BJ (cell line): ENCODE measurements around the gene MTHFD1L. TPM values are rescaled to one million over a fixed set of nuclear protein-coding genes. Genes with fewer than 3 reads are reported as not detected.

Source experiments
- CTCF ChIA-PET: fragments of 350-600 bp; formaldehyde crosslinking; extraction: SDS; loops from one replicate; lab custom pipeline; 2021; ENCODE audit warnings: antibody characterized with exemption, inconsistent platforms; lab: Yijun Ruan, JAX
- POLR2A ChIA-PET: fragments of 300-600 bp; sonication (Branson Sonifier 250); formaldehyde crosslinking; extraction: SDS; loops from one replicate; lab custom pipeline; 2021; ENCODE audit warnings: antibody characterized with exemption; lab: Charles Lee
- DNase-seq: peaks from one replicate; pipeline ENCODE4 v3.0.0-alpha.2; 2011; ENCODE audit warnings: low read depth
- H3K27me3 ChIP-seq: 2 replicates; pipeline ENCODE4 v1.6.0; 2011; ENCODE audit warnings: low read length; ENCODE audit not compliant: control insufficient read depth, insufficient read depth
- H3K36me3 ChIP-seq: 2 replicates; pipeline ENCODE4 v1.5.1; 2011; ENCODE audit warnings: low read length; ENCODE audit not compliant: control insufficient read depth, insufficient read depth
- H3K4me3 ChIP-seq: 2 replicates; pipeline ENCODE4 v1.5.1; 2011; ENCODE audit warnings: low read depth, mild to moderate bottlenecking, control low read depth, low read length
- CTCF ChIP-seq: IDR thresholded peaks from 2 replicates; pipeline ENCODE4 v1.5.1; 2011; ENCODE audit warnings: low read depth, mild to moderate bottlenecking, control low read depth, inconsistent platforms, low read length, moderate library complexity; ENCODE audit not compliant: insufficient read depth
- polyA plus RNA-seq: library from polyadenylated mRNA; depleted of rRNA; stranded (reverse); fragments of >200 nt; gene quantifications from 2 replicates; pipeline ENCODE4 v1.2.3, GENCODE V29; 2011

MTHFD1L gene
- polyA plus RNA-seq, 1 experiment, result 58.9 TPM

GRCh38 chr6:150925590-150925928 lies 60.1 kb downstream of the MTHFD1L start:
- H3K4me3 ChIP-seq, result no peak overlapping the region
- TF ChIP-seq CTCF, result no peak
- peaks cover 5% of the 10 kb centered on the region; the same call in 1 of the 2 replicates for H3K36me3 ChIP-seq
- no peaks in the 10 kb centered on the region for H3K27me3 ChIP-seq
- DNase-seq, result no peak
- ChIA-PET POLR2A (no interaction called here), CTCF (interaction anchor here (0.9 kb wide), 1 partner anchor 399 kb away, joined by 3 read pairs; no protein-coding TSS in a partner anchor)

DNA sequence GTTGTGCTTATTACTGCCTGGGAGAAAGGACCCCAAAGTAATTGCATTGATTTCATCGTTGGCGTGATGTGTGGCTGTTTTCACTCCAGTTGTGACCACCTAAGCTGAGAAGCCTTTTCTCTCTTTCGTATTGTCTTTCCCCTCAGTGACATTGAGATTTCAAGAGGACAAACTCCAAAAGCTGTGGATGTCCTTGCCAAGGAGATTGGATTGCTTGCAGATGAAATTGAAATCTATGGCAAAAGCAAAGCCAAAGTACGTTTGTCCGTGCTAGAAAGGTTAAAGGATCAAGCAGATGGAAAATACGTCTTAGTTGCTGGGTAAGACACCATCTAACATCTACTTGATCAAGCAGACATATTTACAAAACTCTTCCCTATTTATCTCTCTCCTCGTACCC lies 60.5 kb downstream of the MTHFD1L start:
- ChIA-PET POLR2A (no interaction called here), CTCF (no interaction called here)
- no peak for TF ChIP-seq CTCF
- peaks cover 5% of the 10 kb centered on the region; the same call in 1 of the 2 replicates for H3K36me3 ChIP-seq
- DNase-seq, result no peak
- H3K4me3 ChIP-seq, result no peak overlapping the region
- no peaks in the 10 kb centered on the region for H3K27me3 ChIP-seq

GRCh38 chr6:150928882-150929281 lies 63.4 kb downstream of the MTHFD1L start:
- no peaks in the 10 kb centered on the region for H3K27me3 ChIP-seq
- peaks cover 2% of the 10 kb centered on the region; the same call in 1 of the 2 replicates for H3K36me3 ChIP-seq
- peak; percentile 25; the same call in 1 of the 2 replicates for TF ChIP-seq CTCF
- DNase-seq, result no peak
- ChIA-PET POLR2A (no interaction called here), CTCF (interaction anchor here (0.9 to 1.5 kb wide), 4 partner anchors 12 to 395 kb away, joined by 3 to 4 read pairs (median 4); no protein-coding TSS in a partner anchor)
- H3K4me3 ChIP-seq, result no peak overlapping the region

DNA sequence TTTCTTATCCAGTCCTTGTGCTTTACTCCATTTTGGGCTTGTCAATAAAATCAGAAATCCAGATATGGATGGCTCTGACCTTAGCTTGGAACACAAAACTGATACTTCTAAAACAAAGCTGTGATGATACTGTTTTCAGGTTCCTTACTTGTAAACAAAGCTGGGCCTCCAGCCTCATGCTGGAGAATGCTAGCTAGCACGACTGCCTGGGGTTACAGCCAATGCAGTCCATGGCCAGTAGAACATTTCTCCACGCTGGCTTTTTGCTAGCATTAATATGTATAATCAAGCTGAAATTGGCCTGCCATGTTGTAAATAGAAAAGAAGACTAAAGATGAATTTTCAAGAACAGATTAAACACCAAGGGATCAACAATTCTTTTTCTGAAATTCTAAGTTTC lies 63.9 kb downstream of the MTHFD1L start:
- Histone ChIP-seq H3K4me3 (no peak overlapping the region), H3K36me3 (peaks cover 2% of the 10 kb centered on the region; the same call in 1 of the 2 replicates), H3K27me3 (no peaks in the 10 kb centered on the region)
- ChIA-PET CTCF (interaction anchor here (0.9 to 1.5 kb wide), 5 partner anchors 11 to 395 kb away, joined by 3 to 4 read pairs (median 3); no protein-coding TSS in a partner anchor), POLR2A (no interaction called here)
- no peak for TF ChIP-seq CTCF
- DNase-seq, result no peak

DNA sequence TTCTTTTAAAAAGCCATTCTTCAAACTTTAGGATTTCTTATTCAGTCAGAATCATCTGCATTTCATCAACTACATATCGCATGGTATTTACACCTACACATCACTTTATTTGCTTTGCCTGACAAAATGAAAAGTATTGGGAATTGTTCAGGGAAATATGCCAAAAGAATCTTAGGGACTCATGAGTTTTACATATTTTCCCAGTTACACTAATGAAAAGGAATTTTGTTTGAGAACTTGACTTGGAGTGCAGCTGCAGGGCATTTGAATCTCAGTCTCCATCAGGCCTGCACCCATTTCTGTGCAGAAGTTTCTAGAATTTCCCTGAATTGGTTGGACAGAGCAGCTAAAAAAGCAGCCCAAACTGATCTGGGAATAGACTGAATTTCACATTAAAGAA lies 65.3 kb downstream of the MTHFD1L start:
- ChIA-PET CTCF (interaction anchor here (0.7 to 1.2 kb wide), 2 partner anchors 15 to 28 kb away, joined by 3 read pairs; no protein-coding TSS in a partner anchor), POLR2A (interaction anchor here (0.8 kb wide), 1 partner anchor 459 kb away, joined by 15 read pairs; no protein-coding TSS in a partner anchor)
- H3K4me3 ChIP-seq, result no peak overlapping the region
- H3K27me3 ChIP-seq, result no peaks in the 10 kb centered on the region
- peak; percentile 96 for DNase-seq
- peaks cover 2% of the 10 kb centered on the region; the same call in 1 of the 2 replicates for H3K36me3 ChIP-seq
- no peak for TF ChIP-seq CTCF
